Stimulated activated CD4-positive, alpha-beta T cell treated with anti-CD3 and anti-CD28 coated beads, Interleukin-4, amount 100 ng/mL, for 4 hours (primary cell): ENCODE measurements around the gene AOPEP.
"Not testable (repeated sequence)": the region's sequence is repeated elsewhere in the genome, so short reads cannot be mapped to it uniquely, and the experiment has no call there.

Experiments
- DNase-seq, 2 experiments: peaks; one replicate each; pipeline ENCODE4 v3.0.0-alpha.2; 2020

AOPEP gene

DNA sequence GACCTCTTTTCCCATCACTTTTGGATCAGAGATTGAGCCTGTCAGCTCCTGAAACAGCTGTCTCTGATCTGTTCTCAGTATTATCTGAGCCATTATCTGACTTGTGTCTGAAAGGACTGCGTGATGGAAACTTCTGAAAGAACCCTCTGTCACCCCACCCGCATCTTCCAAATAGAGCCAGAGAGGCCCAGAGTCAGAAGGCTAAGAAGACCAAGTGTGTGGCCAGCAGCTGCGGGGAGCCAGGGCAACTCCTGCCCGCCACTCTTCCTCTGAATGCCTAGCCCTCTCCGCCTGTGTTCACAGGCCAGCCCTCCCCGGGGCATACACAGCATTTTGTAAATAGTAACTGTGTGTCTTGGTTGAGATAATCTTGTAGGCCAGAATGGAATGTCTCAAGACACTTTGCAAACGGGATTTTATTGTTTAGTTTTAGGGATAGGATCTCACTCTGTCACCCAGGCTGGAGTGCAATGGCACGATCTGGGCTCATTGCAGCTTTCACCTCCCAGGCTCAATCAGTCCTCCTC is 92.7 kb downstream of the AOPEP start:
- no peak for DNase-seq

GRCh38 chr9:94821098-94821887 is 94.8 kb downstream of the AOPEP start:
- no peak for DNase-seq

DNA sequence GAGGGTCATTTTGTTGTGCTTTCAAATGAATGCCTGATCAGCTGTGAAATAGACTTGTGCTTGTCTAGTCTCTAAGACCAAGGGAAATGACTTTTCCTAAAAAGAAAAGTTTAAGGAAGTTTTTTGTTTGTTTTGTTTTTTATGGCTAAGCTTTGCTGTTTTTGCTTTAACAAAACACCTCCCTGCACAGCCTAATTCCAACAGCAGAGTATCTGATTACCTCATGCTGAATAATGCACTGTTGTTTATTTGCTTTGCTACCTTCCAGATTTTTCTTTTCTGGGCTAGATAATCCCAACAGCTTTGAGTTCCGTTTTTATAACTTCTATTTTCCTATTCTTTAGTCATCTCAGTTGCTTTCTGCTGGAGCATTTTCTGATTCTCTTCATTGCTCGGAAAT is 95.8 kb downstream of the AOPEP start:
- DNase-seq: no peak

DNA sequence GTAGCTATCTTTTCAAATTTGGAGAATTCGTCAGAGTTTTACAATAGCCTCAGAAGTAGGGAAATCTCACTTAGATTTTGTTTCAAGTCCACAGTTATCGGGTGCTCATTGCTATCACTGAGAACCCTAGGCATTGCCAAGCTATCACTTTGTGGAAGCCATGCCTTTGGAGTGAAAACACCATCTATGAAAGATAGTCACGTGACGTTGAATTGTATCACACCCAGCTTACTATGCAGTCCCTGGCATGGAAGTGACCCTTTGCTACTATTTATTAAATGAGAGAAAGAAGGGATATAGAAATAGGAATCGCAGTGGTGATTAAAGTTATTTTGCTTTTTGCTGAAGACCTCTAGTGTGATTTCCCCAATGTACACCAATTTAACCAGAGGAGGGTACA is 97.2 kb downstream of the AOPEP start:
- no peak for DNase-seq

DNA sequence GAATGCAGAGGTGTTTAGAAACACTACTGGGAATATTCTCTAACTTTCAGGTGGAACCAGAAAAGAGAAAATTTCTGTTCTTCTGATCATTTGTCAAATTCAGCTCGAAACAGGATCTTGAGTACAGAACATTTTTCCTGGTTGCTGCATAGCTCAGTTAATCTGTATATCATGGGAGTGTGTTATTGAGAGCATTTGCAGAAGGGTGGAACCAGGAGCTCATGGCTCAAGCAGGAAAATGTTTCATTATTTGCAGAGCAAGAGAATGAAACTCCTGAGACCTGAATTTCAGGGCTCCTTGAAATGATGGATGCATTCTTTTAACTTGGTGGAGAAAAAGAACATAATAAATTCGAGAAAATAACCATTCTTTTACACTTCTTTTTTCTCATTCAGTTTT is 97.9 kb downstream of the AOPEP start:
- no peak for DNase-seq

DNA sequence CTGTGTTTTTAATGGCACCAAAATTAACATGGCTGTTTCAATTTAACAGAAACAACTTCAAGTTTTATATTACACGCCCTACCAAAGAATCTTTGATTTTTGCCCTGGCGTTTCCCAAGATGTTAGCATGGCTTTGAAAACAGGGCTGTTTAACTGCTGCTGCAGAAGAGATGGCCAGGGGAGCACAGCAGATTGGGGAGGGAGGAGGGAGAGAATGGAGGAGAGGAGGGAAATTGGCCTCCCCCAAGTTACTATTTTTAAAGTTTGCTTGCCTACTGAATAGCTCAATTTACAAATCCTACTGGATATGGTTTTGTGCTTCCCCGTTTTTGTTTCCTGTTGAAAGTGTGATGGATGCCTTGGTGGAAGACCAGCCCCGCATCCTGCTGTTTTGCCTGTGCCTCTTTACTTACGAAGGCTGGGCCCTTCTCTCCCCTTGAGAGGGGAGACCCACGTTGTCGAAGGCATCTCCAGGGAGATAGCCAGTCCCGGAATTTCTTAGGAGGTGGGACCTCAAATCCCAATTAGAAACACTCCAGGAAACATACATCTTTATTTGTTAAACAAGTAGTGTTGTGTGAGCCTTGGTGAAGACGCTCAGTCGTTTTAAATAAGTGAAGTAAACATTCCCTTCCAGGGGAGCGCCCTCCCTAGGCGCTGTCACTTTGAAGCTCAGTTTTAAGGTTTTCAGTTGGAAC is 98.6 kb downstream of the AOPEP start:
- DNase-seq: no peak

- DNase-seq: no peak
Measured at GRCh38 chr9:94825611-94825958, 99.1 kb downstream of the AOPEP start.

DNA sequence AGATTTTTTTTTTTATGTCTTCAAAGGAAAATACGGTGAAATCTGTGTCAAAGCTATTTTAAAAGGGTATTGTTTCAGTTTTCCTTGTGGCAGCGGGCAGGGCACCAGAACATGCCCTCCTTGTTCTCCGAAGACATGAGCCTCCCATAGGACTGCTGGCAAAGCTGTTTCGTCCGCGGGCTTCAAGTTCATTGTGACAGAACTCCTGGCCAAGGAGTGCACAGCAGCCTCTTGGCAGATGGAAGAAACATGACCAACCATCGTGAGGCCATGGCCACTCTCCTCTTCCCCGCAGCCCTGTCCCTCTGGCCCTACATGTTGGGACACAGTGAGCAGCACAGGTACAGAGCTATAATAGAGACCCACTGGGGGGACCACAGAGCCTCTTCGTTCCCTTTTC is 99.5 kb downstream of the AOPEP start:
- DNase-seq: no peak

GRCh38 chr9:94826644-94827410 is 100.3 kb downstream of the AOPEP start:
- no peak for DNase-seq

DNA sequence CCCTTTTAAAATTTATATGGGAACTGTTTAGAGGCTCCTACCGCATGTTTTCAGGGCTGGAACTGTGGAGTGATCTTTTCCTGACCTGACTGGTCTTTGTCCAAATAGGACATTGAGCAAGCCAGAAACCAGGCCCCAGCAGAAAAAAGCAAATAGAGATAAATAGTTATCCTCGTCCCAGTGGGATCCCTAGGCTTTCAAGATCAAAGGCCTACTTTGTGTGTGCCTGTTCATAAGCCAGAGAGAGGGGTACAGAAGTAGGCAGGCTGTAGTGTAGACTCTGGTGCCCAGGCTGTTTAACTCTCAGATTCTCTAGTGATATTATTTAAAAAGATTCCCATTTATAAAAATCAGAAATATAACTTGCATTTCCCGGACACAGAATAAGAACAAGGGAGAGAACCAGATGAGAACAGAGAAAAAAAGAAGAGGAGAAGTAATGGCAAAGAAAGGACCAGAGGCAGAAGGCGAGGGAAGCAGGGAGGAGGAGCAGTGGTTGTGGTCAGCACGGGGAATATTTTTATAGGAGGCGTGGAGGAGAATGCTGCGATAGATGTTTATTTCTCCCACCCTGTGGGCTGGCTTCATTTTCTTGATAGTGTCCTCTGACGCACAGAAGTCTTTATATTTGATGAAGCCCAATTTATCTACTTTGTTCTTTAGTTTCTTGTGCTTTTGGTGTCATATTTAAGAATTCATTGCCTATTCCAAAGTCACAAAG is 101.2 kb downstream of the AOPEP start:
- DNase-seq: no peak

DNA sequence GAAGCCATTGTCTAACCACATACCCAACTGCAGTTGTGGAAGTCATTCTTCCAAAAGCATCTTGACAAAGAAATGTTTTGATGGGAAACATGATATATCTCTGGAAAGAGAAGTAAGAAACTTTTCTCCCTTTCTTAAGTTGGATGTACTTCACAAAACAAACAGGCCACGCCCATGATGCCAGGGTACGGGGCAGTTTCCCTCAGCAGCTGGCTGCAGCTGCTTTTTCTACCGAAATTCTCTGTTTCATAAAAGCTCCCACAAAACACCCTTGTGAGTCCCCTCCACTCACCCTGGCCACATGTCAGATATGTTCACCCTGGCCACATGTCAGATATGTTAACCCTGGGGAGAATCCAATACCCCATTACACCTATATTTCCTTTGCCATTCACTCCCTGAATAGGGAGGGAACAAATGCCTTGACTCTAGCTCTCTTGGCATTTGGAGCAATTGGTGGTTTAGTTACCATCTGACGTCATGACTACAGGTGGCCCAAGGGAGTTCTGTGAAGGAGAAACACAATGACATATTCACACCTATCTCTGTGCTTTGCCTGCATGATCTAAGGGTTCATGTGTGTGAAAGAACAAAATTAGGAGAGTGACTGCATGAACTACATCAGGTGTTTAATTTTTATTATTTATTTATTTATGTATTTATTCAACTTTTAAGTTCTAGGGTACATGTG is 103.0 kb downstream of the AOPEP start:
- DNase-seq: no peak

- DNase-seq: not testable (repeated sequence)
Measured at GRCh38 chr9:94830071-94830604, 103.6 kb downstream of the AOPEP start.

GRCh38 chr9:94833802-94834201 is 107.3 kb downstream of the AOPEP start:
- DNase-seq: no peak

- no peak for DNase-seq
Measured at GRCh38 chr9:94837404-94837803, 110.9 kb downstream of the AOPEP start.

- DNase-seq: no peak
Measured at GRCh38 chr9:94839398-94839797, 112.9 kb downstream of the AOPEP start.

DNA sequence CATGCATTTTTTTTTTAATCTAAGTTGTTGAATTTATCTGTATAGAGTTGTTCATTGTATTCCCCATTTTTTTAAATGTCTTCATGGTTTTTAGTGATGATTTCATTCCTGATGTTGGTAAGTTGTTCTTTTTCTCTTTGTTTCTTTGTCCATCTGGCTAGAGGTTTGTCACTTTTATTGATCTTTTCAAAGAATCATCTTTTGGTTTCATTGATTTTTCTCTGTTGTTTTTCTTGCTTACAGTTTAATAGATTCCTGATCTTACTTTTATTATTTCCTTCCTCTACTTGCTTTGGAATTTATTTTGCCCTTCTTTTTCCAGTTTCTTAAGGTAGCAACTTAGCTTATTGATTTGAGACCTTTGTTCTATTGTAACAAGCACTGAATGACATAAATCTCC is 114.2 kb downstream of the AOPEP start:
- no peak for DNase-seq

- DNase-seq: no peak
Measured at GRCh38 chr9:94843134-94843533, 116.6 kb downstream of the AOPEP start.

- no peak for DNase-seq
Measured at GRCh38 chr9:94846739-94847138, 120.2 kb downstream of the AOPEP start.

DNA sequence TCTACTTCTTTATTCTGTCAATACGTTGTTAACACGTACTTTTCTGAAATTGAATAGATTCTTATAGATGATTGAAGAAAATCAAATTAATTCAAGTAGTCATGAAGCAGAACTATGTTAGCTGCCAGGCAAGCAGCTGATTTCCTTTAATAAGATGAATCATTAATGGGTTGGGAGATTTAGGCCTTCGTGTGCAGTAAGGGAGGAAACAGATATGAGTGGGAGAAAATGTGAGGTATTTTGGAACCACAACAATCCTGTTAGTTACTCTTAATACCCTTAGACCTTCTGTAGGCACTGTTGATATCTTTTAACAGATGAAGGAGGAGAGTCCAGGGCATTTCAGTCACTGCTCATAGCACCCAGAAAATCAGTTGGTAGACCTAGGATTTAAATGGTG is 121.0 kb downstream of the AOPEP start:
- DNase-seq: no peak

GRCh38 chr9:94848791-94849190 is 122.3 kb downstream of the AOPEP start:
- not testable (repeated sequence) for DNase-seq

DNA sequence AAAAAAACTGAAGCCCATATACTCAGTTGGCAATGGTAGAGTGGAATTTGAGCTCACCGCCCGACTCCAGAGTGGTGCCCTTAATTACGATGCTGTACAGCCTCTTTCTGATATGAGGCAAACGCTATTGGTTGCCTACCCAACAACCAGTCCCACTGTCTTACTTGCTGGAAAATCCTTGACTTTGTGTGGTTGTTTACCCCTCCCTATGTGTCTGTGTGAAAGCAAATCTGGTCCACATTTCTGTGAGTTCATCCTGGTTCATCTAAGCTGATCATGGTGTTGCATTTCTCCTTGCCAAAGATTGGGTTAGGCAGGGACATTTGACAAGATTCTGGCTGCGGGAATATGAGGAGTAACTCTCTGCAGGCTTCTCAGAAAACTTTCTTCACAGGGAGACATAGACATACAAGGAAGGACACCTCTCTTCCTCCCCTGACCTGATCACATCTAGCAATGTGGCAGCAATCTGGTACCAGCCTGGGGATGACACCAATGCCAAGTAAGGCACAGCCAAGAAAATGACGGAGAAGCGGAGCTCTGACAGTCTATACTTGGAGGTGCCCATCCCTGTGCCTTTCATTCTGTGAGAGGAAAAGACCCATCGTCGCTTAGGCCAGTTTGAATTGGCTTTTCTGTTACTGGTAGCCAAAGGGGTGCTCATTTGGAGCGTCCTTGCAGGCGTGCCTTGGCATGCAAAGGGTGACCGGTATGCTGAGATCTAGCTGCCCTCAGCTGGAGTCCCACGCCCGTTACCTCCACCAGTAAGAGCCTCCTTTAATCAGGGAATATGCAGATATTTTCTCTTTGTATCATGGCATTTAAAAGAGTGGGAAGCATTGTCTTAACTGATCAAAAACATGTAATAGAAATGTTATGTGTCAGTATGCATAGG is 124.3 kb downstream of the AOPEP start:
- DNase-seq: no peak
